Measurements from ENCODE around the gene MAP3K2.

The MAP3K2 gene, protein sequence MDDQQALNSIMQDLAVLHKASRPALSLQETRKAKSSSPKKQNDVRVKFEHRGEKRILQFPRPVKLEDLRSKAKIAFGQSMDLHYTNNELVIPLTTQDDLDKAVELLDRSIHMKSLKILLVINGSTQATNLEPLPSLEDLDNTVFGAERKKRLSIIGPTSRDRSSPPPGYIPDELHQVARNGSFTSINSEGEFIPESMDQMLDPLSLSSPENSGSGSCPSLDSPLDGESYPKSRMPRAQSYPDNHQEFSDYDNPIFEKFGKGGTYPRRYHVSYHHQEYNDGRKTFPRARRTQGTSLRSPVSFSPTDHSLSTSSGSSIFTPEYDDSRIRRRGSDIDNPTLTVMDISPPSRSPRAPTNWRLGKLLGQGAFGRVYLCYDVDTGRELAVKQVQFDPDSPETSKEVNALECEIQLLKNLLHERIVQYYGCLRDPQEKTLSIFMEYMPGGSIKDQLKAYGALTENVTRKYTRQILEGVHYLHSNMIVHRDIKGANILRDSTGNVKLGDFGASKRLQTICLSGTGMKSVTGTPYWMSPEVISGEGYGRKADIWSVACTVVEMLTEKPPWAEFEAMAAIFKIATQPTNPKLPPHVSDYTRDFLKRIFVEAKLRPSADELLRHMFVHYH

DNA sequence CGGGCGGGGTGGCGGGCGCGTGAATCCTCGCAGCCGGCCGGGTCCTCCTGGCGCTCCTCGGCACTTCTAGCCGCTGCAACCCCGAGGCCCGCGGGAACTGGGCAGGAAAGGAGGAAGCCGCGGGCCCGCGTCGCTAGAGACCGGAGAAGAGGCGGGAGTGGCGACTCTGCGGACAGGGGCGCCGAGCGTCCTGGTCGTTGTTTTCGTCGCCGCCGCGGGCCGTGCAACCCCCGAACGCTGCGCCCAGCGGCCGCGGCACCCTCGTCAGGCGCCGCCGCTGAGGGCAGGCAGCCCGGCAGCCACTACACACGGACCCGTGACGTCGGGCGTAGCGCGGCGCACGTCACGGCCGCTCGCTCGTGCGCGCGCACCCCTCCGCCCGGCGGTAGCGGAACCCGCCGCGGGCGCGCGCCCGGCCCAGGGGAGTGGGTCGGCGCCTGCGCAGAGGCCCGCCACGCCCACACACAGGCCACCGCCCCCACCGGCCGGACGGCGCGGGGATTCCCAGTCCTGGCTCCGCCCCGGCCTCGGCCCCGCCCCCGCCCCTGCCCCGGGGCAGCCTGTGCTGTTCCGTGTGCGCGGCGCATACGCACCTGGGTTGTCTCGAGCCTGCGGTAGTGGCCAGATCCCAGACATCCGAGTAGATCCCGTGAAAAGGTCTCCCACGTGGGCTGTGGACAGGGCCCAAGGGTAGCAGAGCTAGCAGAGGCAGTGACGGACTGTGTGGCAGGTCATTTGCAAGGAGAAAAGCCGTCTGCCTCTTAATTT lies at the start of gene MAP3K2:
Gene MAP3K2, minus strand, starts transcription at position 321 of the 768 bp plus-strand sequence. CDS start 44,846 bp downstream, outside the sequence.
- in situ Hi-C loops (cut with MboI; ENCODE audit: low sequenced_read_pairs), result no loop called here

DNA sequence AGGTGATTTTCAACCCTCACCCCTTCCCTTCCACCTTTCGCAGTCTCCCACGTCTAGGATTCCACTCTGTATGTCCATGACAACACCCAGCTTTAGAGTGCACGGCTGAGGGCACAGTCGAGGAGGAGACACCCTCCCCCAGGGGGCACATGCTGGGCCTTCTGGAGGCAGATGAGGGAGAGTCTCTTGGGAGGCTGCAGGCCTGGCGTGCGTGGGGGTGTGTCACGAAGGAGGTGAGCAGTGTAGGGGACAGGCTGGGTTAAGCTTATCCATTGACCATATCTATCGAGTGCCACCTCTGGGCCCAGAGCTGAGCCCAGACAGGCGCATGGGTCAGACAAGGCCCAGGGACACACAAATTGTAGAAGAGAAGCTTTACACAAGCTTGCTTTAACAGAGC lies 49.3 kb upstream of the MAP3K2 start:
- in situ Hi-C loops (cut with MboI; ENCODE audit: low sequenced_read_pairs), result no loop called here

DNA sequence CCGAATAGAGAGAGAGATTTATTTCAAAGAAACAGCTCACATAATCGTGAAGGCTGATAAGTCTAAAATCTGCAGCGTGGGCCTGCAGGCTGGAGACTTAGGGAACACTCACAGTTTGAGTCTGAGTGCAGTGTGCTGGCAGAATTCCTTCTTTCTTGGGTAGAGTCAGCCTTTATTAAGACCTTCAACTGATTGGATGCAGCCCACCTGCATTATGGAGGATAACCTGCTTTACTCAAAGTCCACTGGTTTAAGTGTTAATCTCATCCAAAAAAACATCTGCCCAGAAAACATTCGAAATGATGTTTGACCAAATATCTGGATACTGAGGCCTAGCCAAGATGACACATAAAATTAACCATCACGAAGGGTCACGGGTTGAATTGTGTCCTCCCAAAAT lies 46.7 kb upstream of the MAP3K2 start:
- in situ Hi-C loops (cut with MboI; ENCODE audit: low sequenced_read_pairs), result no loop called here

DNA sequence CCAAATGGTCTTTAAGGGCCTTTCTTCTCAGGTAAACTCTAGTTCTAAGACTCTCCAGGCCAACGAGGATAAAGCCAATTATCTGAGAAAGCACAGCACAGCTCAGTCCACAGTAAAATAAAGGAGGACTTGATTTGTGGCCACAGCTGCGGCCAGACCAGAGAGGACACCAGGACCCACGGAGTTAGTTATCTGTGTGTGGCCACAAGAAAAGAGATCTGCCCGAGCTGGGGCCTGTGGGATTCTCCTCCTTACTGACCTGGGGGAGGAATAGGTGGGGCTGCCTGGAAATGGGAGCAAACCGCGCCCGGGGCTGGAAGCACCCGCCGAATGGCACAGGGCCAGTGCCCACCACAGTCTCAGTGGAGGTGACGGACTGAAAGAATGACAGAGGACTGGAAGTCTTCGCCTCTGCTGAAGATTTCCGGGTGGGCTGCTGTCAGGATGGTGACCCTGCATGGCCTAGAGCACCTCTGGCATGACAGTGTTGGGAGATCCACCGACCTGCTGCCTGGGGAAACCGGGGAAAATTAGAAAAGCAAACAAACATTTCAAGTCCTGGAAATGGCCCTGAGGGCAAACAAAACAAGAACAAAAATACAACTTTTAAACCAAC lies 43.7 kb upstream of the MAP3K2 start:
- in situ Hi-C loops (cut with MboI; ENCODE audit: low sequenced_read_pairs), result no loop called here

DNA sequence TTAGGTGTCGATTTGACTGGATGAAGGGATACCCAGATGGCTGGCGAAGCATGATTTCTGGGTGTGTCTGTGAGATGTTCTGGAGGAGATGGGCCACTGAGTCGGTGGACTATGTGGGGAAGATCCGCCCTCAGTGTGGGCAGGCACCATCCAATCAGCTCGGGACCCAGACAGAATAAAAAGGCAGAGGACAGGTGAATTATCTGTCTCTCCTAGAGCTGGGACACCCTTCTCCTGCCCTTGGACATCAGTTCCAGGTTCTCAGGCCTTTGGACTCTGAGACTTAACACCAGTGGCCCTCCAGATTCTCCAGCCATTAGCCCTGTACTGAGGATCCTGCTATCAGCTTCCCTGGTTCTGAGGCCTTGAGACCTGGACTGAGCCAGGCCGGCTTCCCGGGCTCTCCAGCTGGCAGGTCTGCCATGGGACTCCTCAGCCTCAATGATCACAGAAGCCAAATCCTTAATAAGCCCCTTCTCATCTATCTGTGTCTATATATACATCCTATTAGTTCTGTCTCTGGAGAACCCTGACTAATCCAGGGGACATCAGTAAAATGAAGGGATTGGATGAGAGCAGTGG lies 42.2 kb upstream of the MAP3K2 start:
- in situ Hi-C loops (cut with MboI; ENCODE audit: low sequenced_read_pairs), result no loop called here

DNA sequence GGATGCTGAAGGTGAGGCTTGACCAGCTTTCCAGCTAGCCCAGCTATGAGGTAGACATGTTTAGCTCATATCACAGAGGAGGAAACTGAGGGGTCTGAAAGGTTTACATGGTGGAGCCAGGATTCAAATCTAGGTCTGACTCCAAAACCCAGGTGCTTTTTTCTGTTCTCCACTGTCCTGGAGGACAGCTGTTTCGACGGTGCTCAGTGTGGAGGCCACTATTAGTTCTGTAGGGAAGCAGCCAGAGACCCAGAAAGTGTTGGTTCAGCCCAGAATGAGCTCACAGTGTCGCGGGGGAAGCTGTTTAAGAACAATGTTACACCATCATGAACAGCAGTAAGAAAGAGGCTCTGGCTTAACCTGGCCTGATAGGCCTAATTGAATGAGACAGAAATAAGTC lies 41.5 kb upstream of the MAP3K2 start:
- in situ Hi-C loops (cut with MboI; ENCODE audit: low sequenced_read_pairs), result no loop called here

DNA sequence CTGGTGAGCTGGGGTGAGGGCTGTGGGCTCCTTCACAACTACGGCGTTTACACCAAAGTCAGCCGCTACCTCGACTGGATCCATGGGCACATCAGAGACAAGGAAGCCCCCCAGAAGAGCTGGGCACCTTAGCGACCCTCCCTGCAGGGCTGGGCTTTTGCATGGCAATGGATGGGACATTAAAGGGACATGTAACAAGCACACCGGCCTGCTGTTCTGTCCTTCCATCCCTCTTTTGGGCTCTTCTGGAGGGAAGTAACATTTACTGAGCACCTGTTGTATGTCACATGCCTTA lies 41.0 kb upstream of the MAP3K2 start:
- in situ Hi-C loops (cut with MboI; ENCODE audit: low sequenced_read_pairs), result no loop called here

DNA sequence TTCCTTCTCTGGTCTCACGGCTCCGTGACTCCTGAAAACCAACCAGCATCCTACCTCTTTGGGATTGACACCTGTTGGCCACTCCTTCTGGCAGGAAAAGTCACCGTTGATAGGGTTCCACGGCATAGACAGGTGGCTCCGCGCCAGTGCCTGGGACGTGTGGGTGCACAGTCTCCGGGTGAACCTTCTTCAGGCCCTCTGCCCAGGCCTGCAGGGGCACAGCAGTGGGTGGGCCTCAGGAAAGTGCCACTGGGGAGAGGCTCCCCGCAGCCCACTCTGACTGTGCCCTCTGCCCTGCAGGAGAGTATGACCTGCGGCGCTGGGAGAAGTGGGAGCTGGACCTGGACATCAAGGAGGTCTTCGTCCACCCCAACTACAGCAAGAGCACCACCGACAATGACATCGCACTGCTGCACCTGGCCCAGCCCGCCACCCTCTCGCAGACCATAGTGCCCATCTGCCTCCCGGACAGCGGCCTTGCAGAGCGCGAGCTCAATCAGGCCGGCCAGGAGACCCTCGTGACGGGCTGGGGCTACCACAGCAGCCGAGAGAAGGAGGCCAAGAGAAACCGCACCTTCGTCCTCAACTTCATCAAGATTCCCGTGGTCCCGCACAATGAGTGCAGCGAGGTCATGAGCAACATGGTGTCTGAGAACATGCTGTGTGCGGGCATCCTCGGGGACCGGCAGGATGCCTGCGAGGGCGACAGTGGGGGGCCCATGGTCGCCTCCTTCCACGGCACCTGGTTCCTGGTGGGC lies 40.5 kb upstream of the MAP3K2 start:
- in situ Hi-C loops (cut with MboI; ENCODE audit: low sequenced_read_pairs), result no loop called here

DNA sequence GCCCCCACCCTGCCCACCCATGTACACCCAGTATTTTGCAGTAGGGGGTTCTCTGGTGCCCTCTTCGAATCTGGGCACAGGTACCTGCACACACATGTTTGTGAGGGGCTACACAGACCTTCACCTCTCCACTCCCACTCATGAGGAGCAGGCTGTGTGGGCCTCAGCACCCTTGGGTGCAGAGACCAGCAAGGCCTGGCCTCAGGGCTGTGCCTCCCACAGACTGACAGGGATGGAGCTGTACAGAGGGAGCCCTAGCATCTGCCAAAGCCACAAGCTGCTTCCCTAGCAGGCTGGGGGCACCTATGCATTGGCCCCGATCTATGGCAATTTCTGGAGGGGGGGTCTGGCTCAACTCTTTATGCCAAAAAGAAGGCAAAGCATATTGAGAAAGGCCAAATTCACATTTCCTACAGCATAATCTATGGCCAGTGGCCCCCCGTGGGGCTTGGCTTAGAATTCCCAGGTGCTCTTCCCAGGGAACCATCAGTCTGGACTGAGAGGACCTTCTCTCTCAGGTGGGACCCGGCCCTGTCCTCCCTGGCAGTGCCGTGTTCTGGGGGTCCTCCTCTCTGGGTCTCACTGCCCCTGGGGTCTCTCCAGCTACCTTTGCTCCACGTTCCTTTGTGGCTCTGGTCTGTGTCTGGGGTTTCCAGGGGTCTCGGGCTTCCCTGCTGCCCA lies 39.7 kb upstream of the MAP3K2 start:
- in situ Hi-C loops (cut with MboI; ENCODE audit: low sequenced_read_pairs), result no loop called here

DNA sequence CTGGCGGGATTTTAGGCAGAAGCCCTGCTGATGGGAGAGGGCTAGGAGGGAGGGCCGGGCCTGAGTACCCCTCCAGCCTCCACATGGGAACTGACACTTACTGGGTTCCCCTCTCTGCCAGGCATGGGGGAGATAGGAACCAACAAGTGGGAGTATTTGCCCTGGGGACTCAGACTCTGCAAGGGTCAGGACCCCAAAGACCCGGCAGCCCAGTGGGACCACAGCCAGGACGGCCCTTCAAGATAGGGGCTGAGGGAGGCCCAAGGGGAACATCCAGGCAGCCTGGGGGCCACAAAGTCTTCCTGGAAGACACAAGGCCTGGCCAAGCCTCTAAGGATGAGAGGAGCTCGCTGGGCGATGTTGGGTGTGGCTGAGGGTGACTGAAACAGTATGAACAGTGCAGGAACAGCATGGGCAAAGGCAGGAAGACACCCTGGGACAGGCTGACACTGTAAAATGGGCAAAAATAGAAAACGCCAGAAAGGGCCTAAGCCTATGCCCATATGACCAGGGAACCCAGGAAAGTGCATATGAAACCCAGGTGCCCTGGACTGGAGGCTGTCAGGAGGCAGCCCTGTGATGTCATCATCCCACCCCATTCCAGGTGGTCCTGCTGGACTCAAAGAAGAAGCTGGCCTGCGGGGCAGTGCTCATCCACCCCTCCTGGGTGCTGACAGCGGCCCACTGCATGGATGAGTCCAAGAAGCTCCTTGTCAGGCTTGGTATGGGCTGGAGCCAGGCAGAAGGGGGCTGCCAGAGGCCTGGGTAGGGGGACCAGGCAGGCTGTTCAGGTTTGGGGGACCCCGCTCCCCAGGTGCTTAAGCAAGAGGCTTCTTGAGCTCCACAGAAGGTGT lies 39.0 kb upstream of the MAP3K2 start:
- in situ Hi-C loops (cut with MboI; ENCODE audit: low sequenced_read_pairs), result no loop called here

DNA sequence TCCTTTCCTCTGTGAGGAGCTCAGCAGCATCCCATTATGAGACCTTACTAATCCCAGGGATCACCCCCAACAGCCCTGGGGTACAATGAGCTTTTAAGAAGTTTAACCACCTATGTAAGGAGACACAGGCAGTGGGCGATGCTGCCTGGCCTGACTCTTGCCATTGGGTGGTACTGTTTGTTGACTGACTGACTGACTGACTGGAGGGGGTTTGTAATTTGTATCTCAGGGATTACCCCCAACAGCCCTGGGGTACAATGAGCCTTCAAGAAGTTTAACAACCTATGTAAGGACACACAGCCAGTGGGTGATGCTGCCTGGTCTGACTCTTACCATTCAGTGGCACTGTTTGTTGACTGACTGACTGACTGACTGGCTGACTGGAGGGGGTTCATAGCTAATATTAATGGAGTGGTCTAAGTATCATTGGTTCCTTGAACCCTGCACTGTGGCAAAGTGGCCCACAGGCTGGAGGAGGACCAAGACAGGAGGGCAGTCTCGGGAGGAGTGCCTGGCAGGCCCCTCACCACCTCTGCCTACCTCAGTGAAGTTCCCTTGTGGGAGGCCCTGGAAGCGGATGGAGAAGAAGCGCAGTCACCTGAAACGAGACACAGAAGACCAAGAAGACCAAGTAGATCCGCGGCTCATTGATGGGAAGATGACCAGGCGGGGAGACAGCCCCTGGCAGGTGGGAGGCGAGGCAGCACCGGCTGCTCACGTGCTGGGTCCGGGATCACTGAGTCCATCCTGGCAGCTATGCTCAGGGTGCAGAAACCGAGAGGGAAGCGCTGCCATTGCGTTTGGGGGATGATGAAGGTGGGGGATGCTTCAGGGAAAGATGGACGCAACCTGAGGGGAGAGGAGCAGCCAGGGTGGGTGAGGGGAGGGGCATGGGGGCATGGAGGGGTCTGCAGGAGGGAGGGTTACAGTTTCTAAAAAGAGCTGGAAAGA lies 38.0 kb upstream of the MAP3K2 start:
- in situ Hi-C loops (cut with MboI; ENCODE audit: low sequenced_read_pairs), result no loop called here

DNA sequence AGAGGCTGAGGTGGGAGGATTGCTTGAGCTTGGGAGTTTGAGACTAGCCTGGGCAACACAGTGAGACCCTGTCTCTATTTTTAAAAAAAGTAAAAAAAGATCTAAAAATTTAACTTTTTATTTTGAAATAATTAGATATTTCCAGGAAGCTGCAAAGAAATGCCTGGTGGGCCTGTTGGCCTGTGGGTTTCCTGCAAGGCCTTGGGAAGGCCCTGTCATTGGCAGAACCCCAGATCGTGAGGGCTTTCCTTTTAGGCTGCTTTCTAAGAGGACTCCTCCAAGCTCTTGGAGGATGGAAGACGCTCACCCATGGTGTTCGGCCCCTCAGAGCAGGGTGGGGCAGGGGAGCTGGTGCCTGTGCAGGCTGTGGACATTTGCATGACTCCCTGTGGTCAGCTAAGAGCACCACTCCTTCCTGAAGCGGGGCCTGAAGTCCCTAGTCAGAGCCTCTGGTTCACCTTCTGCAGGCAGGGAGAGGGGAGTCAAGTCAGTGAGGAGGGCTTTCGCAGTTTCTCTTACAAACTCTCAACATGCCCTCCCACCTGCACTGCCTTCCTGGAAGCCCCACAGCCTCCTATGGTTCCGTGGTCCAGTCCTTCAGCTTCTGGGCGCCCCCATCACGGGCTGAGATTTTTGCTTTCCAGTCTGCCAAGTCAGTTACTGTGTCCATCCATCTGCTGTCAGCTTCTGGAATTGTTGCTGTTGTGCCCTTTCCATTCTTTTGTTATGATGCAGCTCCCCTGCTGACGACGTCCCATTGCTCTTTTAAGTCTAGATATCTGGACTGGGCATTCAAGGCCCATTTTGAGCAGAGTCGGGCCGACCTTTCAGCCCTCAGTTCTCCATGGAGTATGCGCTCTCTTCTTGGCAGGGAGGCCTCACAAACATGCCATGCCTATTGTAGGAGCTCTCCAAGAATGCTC lies 37.1 kb upstream of the MAP3K2 start:
- in situ Hi-C loops (cut with MboI; ENCODE audit: low sequenced_read_pairs), result no loop called here

DNA sequence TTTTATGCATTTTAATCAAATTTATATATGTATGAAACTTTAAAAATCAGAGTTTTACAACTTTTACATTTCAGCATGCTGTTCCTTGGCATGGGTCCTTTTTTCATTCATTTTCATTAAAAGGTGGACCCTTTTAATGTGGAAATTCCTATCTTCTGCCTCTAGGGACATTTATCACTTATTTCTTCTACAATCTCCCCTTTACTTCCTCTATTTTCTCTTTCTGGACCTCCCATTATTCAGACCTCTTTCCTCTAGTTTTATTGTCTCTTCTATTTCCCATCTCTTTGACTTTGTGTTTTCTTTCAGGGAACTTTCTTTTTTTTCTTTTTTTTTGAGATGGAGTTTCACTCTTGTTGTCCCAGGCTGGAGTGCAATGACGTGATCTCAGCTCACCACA lies 36.1 kb upstream of the MAP3K2 start:
- in situ Hi-C loops (cut with MboI; ENCODE audit: low sequenced_read_pairs), result no loop called here

DNA sequence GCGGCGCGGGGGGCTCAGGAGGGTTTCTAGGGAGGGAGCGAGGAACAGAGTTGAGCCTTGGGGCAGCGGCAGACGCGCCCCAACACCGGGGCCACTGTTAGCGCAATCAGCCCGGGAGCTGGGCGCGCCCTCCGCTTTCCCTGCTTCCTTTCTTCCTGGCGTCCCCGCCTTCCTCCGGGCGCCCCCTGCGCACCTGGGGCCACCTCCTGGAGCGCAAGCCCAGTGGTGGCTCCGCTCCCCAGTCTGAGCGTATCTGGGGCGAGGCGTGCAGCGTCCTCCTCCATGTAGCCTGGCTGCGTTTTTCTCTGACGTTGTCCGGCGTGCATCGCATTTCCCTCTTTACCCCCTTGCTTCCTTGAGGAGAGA lies 35.7 kb upstream of the MAP3K2 start:
- in situ Hi-C loops (cut with MboI; ENCODE audit: low sequenced_read_pairs), result no loop called here

DNA sequence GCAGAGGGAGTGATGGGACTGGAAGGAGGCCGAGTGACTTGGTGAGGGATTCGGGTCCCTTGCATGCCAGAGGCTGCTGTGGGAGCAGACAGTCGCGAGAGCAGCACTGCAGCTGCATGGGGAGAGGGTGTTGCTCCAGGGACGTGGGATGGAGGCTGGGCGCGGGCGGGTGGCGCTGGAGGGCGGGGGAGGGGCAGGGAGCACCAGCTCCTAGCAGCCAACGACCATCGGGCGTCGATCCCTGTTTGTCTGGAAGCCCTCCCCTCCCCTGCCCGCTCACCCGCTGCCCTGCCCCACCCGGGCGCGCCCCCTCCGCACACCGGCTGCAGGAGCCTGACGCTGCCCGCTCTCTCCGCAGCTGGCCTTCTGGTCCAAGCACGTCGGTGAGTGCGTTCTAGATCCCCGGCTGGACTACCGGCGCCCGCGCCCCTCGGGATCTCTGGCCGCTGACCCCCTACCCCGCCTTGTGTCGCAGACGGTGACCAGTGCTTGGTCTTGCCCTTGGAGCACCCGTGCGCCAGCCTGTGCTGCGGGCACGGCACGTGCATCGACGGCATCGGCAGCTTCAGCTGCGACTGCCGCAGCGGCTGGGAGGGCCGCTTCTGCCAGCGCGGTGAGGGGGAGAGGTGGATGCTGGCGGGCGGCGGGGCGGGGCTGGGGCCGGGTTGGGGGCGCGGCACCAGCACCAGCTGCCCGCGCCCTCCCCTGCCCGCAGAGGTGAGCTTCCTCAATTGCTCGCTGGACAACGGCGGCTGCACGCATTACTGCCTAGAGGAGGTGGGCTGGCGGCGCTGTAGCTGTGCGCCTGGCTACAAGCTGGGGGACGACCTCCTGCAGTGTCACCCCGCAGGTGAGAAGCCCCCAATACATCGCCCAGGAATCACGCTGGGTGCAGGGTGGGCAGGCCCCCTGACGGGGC lies 35.0 kb upstream of the MAP3K2 start:
- in situ Hi-C loops (cut with MboI; ENCODE audit: low sequenced_read_pairs), result no loop called here

All from HL-60/S4 (cell line).